HepG2 (cell line): ENCODE measurements around the gene DNAH9. TPM values are rescaled to one million over a fixed set of nuclear protein-coding genes. Genes with fewer than 3 reads are reported as not detected.

ENCODE experiments used
- ATAC-seq: fragments of 200-7000 bp; cut with Tn5 transposase; 3 replicates; pipeline ENCODE4 v1.9.1; 2020; ENCODE audit warnings: mild to moderate bottlenecking, moderate library complexity
- BruUV-seq: library from RNA; stranded (reverse); fragments of 400-500 nt; replicated peaks from 2 replicates; lab custom pipeline; 2021; lab: Mats Ljungman, UMichigan
- CTCF ChIA-PET: fragments of 300-600 bp; formaldehyde crosslinking; extraction: SDS; loops from one replicate; lab custom pipeline; 2021; ENCODE audit warnings: low total read pairs, inconsistent platforms, low intra/inter-chr PET ratio; lab: Yijun Ruan, JAX
- POLR2A ChIA-PET: fragments of 350-600 bp; sonication (Branson Sonifier 250); formaldehyde crosslinking; loops from one replicate; lab custom pipeline; 2020; ENCODE audit warnings: antibody characterized with exemption, inconsistent platforms; lab: Yijun Ruan, JAX
- DNase-seq: peaks from one replicate; pipeline ENCODE4 v3.0.0-alpha.2; 2015; ENCODE audit warnings: low spot score
- FAIRE-seq: peaks from 3 replicates; lab custom pipeline; 2011; peaks lifted over from hg19 to GRCh38; lab: Jason Lieb, UNC
- H2AFZ ChIP-seq: one replicate; pipeline ENCODE4 v1.6.1; 2011; ENCODE audit warnings: low read length, inconsistent platforms
- H3K27ac ChIP-seq: fragments of 300-600 bp; 3 replicates; pipeline ENCODE4 v1.8.0; 2011; ENCODE audit warnings: mixed run types, mild to moderate bottlenecking, mixed read lengths, low read length, inconsistent platforms; ENCODE audit not compliant: insufficient read depth; ENCODE audit errors: extremely low read length
- H3K27me3 ChIP-seq, 2 experiments: fragments of 200-600 bp in 1 of 2; 2 replicates in 1 of 2; 3 replicates in 1 of 2; pipeline versions ENCODE4 v1.6.0 to v1.8.0; 2011; ENCODE audit warnings: low read length in 2 of 2, mild to moderate bottlenecking in 2 of 2, moderate library complexity in 2 of 2, inconsistent platforms in 1 of 2; ENCODE audit not compliant: insufficient read depth in 2 of 2, control insufficient read depth in 1 of 2
- H3K36me3 ChIP-seq, 2 experiments: fragments of 200-600 bp in 1 of 2; replicated peaks in 1 of 2; 2 replicates in 1 of 2; 3 replicates in 1 of 2; pipeline versions ENCODE4 v1.5.1 to v1.8.0; 2011; ENCODE audit warnings: low read length in 2 of 2, inconsistent platforms in 1 of 2; ENCODE audit not compliant: insufficient read depth in 2 of 2, control insufficient read depth in 1 of 2
- H3K4me1 ChIP-seq: 2 replicates; pipeline ENCODE4 v1.5.1; 2012; ENCODE audit warnings: low read length, inconsistent platforms; ENCODE audit not compliant: insufficient read depth
- H3K4me2 ChIP-seq: 2 replicates; pipeline ENCODE4 v1.6.0; 2011; ENCODE audit warnings: low read depth, low read length, inconsistent platforms
- H3K4me3 ChIP-seq, 3 experiments: fragments of 200-600 bp in 1 of 3; sonication (generic), shearing (Covaris generic) in 1 of 3; replicated peaks in 1 of 3; 2 replicates each; pipeline ENCODE4 v1.5.1; 2011 to 2016; ENCODE audit warnings: low read length in 3 of 3, inconsistent platforms in 2 of 3, low read depth in 2 of 3, mild to moderate bottlenecking in 2 of 3, control low read depth in 1 of 3, mixed read lengths in 1 of 3; ENCODE audit not compliant: insufficient read depth in 1 of 3
- H3K79me2 ChIP-seq: one replicate; pipeline ENCODE4 v1.6.1; 2011; ENCODE audit warnings: low read length, inconsistent platforms; ENCODE audit not compliant: insufficient read depth
- H3K9ac ChIP-seq: 2 replicates; pipeline ENCODE4 v1.6.0; 2011; ENCODE audit warnings: mild to moderate bottlenecking, low read depth, low read length, inconsistent platforms; ENCODE audit not compliant: insufficient read depth
- H3K9me3 ChIP-seq: 2 replicates; pipeline ENCODE4 v1.5.1; 2012; ENCODE audit warnings: mild to moderate bottlenecking, low read length
- H4K20me1 ChIP-seq: 2 replicates; pipeline ENCODE4 v1.6.0; 2011; ENCODE audit warnings: inconsistent platforms, mild to moderate bottlenecking, low read length, moderate library complexity; ENCODE audit not compliant: insufficient read depth
- DPF2 ChIP-seq: sonication (generic); formaldehyde crosslinking; IDR thresholded peaks from 2 replicates; pipeline ENCODE4 v1.4.0; 2020; ENCODE audit warnings: mild to moderate bottlenecking, low read depth, missing genetic modification reagents, borderline replicate concordance
- HNRNPH1 ChIP-seq: fragments of 200-400 bp; formaldehyde crosslinking; optimal IDR thresholded peaks from 2 replicates; pipeline ENCODE3; 2017; ENCODE audit warnings: mild to moderate bottlenecking, low read depth, low read length
- SMAD9 ChIP-seq: sonication (generic); formaldehyde crosslinking; IDR thresholded peaks from 2 replicates; pipeline ENCODE4 v1.5.1; 2020; ENCODE audit warnings: mild to moderate bottlenecking, missing genetic modification reagents
- SNAPC5 ChIP-seq: sonication (generic); formaldehyde crosslinking; IDR thresholded peaks from 2 replicates; pipeline ENCODE4 v1.8.1; 2023; ENCODE audit warnings: mild to moderate bottlenecking, missing genetic modification reagents, borderline replicate concordance
- U2AF2 ChIP-seq: fragments of 200-400 bp; formaldehyde crosslinking; IDR thresholded peaks from 2 replicates; pipeline ENCODE4 v1.6.1; 2017; ENCODE audit warnings: low read depth, mild to moderate bottlenecking, low read length
- ZBTB46 ChIP-seq: sonication (generic); formaldehyde crosslinking; IDR thresholded peaks from 2 replicates; pipeline ENCODE4 v1.4.0; 2020; ENCODE audit warnings: mild to moderate bottlenecking, missing genetic modification reagents, borderline replicate concordance
- ZNF17 ChIP-seq: sonication (generic); formaldehyde crosslinking; IDR thresholded peaks from 2 replicates; pipeline ENCODE4 v1.5.0; 2020; ENCODE audit warnings: mild to moderate bottlenecking, missing genetic modification reagents
- ZNF597 ChIP-seq: sonication (generic); formaldehyde crosslinking; IDR thresholded peaks from 2 replicates; pipeline ENCODE4 v1.5.0; 2020; ENCODE audit warnings: missing genetic modification reagents
- WGBS: methylation state at CpG from one replicate; pipeline ENCODE4 v1.1.6; 2017; ENCODE audit warnings: low lambda C conversion rate; 5-methylcytosine and 5-hydroxymethylcytosine counted together
- in situ Hi-C: cut with HindIII; loops from 2 replicates; pipeline ENCODE4 v1.10.0; 2017; ENCODE audit warnings: low pct_unique_long_range_greater_than_20kb; ENCODE audit not compliant: extremely low pct_ligation_motif_present
- intact Hi-C: fragments of 100-400 bp; cut with micrococcal nuclease; formaldehyde crosslinking; loops from one replicate; pipeline ENCODE4 v1.10.0; 2022; ENCODE audit not compliant: unreplicated experiment
- polyA plus RNA-seq, 8 experiments: library from polyadenylated mRNA; depleted of rRNA in 3 of 8; stranded (reverse) in 7 of 8; unstranded in 1 of 8; fragments of >200 nt; fragmentation: Illumina TruSeq in 4 of 8; extraction: Trizol in 4 of 8; gene quantifications; 2 replicates each; pipeline versions ENCODE4 v1.2.1 to v1.2.3, GENCODE V29; 2011 to 2016; ENCODE audit warnings: low read depth in 4 of 8, missing spikeins in 1 of 8, mixed read lengths in 1 of 8; ENCODE audit not compliant: insufficient read depth in 1 of 8
- total RNA-seq, 5 experiments: library from RNA; depleted of rRNA; stranded (reverse); fragments of >200 nt; fragmentation: Illumina TruSeq; extraction: Trizol; gene quantifications; 2 replicates each; pipeline ENCODE4 v1.2.3, GENCODE V29; 2016; ENCODE audit warnings: low read depth in 1 of 5

The DNAH9 gene
- total and polyA plus RNA-seq, 2 of the 13 experiments (the other 11 are each of a cell fraction or from before 2014, with no cell fraction given), result not detected

GRCh38 chr17:11900655-11901054 is 302.4 kb downstream of the DNAH9 start:
- no peaks in the 10 kb centered on the region for H3K36me3 ChIP-seq
- POLR2A ChIA-PET, result no interaction called here
- no peak overlapping the region for H3K9ac ChIP-seq
- H3K9me3 ChIP-seq, result no peaks in the 10 kb centered on the region
- H3K79me2 ChIP-seq, result no peaks in the 10 kb centered on the region
- DNase-seq (no peak), ATAC-seq (no peak), FAIRE-seq (no peak)
- no peaks in the 10 kb centered on the region for H3K27me3 ChIP-seq
- H3K4me2 ChIP-seq, result no peak overlapping the region
- intact Hi-C loops (no loop called here), in situ Hi-C loops (no loop called here)
- no peak overlapping the region for H3K27ac ChIP-seq
- H3K4me3 ChIP-seq, result no peak overlapping the region
- no peaks in the 10 kb centered on the region for H3K4me1 ChIP-seq
- no peaks in the 10 kb centered on the region for H4K20me1 ChIP-seq
- WGBS, result 6% methylated on average over 3 of the region's 3 CpGs
- no peak for TF ChIP-seq DPF2
- TF ChIP-seq SMAD9 (CRISPR knock-in tag), result no peak
- no peak for TF ChIP-seq ZNF597 (CRISPR knock-in tag)
- TF ChIP-seq ZBTB46 (CRISPR knock-in tag), result no peak
- TF ChIP-seq SNAPC5, result no peak
- no peak for TF ChIP-seq HNRNPH1
- TF ChIP-seq ZNF17, result no peak
- no peak for TF ChIP-seq U2AF2
- TF ChIP-seq, all 625 proteins: peak for 0
- H2AFZ ChIP-seq, result no peak overlapping the region
- BruUV-seq, result no TSS peak
- CTCF ChIA-PET, result no interaction called here
